Osteocyte (in vitro differentiated cells): ENCODE results near the gene CCNYL1. TPM values are rescaled to one million over a fixed set of nuclear protein-coding genes. Genes with fewer than 3 reads are reported as not detected.
"Not testable (repeated sequence)": the region's sequence is repeated elsewhere in the genome, so short reads cannot be mapped to it uniquely, and the experiment has no call there.

ENCODE experiments used
- DNase-seq: peaks from one replicate; pipeline ENCODE4 v3.0.0; 2021; ENCODE audit warnings: mixed read lengths; ENCODE audit not compliant: unreplicated experiment; ENCODE audit errors: extremely low spot score
- H3K27ac Mint-ChIP-seq: one replicate; pipeline ENCODE4 v1.8.0; 2021; ENCODE audit warnings: mild to moderate bottlenecking, mixed read lengths; ENCODE audit not compliant: unreplicated experiment
- H3K27me3 Mint-ChIP-seq: one replicate; pipeline ENCODE4 v1.8.0; 2021; ENCODE audit warnings: mixed read lengths; ENCODE audit not compliant: unreplicated experiment
- H3K36me3 Mint-ChIP-seq: one replicate; pipeline ENCODE4 v1.8.0; 2021; ENCODE audit warnings: mixed read lengths; ENCODE audit not compliant: unreplicated experiment
- H3K4me1 Mint-ChIP-seq: one replicate; pipeline ENCODE4 v1.8.0; 2021; ENCODE audit warnings: mixed read lengths; ENCODE audit not compliant: unreplicated experiment
- H3K4me3 Mint-ChIP-seq: one replicate; pipeline ENCODE4 v1.8.0; 2021; ENCODE audit warnings: mild to moderate bottlenecking, moderate library complexity, mixed read lengths; ENCODE audit not compliant: unreplicated experiment
- H3K9me3 Mint-ChIP-seq: one replicate; pipeline ENCODE4 v1.8.0; 2021; ENCODE audit warnings: mixed read lengths; ENCODE audit not compliant: unreplicated experiment
- CTCF ChIP-seq: fragments of 200-600 bp; sonication (generic); IDR thresholded peaks from 2 replicates; pipeline ENCODE4 v1.5.0; 2021; ENCODE audit warnings: antibody characterized with exemption, mild to moderate bottlenecking, moderate library complexity
- total RNA-seq: library from RNA; stranded (reverse); gene quantifications from 2 replicates; pipeline ENCODE4 v1.2.1, GENCODE V29; 2021

The CCNYL1 gene
- total RNA-seq, 1 donor from 2014 or later = 16.8 TPM

GRCh38 chr2:207711750-207712530 lies 500 bp downstream of the CCNYL1 start:
- Mint-ChIP-seq H3K9me3 (no peaks in the 10 kb centered on the region), H3K27me3 (no peaks in the 10 kb centered on the region), H3K27ac (peak overlapping the region; percentile 90), H3K36me3 (peaks cover 2% of the 10 kb centered on the region), H3K4me1 (peaks cover 16% of the 10 kb centered on the region), H3K4me3 (peak overlapping the region; percentile 85)
- no peak for TF ChIP-seq CTCF
- peak; percentile 89 for DNase-seq

GRCh38 chr2:207716056-207716455 lies 4.6 kb downstream of the CCNYL1 start:
- Mint-ChIP-seq H3K9me3 (no peaks in the 10 kb centered on the region), H3K4me3 (no peak overlapping the region), H3K27ac (no peak overlapping the region), H3K36me3 (peaks cover 4% of the 10 kb centered on the region), H3K27me3 (no peaks in the 10 kb centered on the region), H3K4me1 (peaks cover 22% of the 10 kb centered on the region)
- DNase-seq = no peak
- no peak for TF ChIP-seq CTCF

GRCh38 chr2:207718521-207718920 lies 7.1 kb downstream of the CCNYL1 start:
- no peak overlapping the region for H3K4me3 Mint-ChIP-seq
- no peaks in the 10 kb centered on the region for H3K27me3 Mint-ChIP-seq
- H3K4me1 Mint-ChIP-seq = peaks cover 14% of the 10 kb centered on the region
- no peaks in the 10 kb centered on the region for H3K9me3 Mint-ChIP-seq
- TF ChIP-seq CTCF = no peak
- peaks cover 4% of the 10 kb centered on the region for H3K36me3 Mint-ChIP-seq
- DNase-seq = no peak
- no peak overlapping the region for H3K27ac Mint-ChIP-seq

GRCh38 chr2:207719008-207719407 lies 7.6 kb downstream of the CCNYL1 start:
- TF ChIP-seq CTCF = no peak
- Mint-ChIP-seq H3K4me1 (peaks cover 13% of the 10 kb centered on the region), H3K4me3 (no peak overlapping the region), H3K9me3 (no peaks in the 10 kb centered on the region), H3K27ac (no peak overlapping the region), H3K36me3 (peaks cover 4% of the 10 kb centered on the region), H3K27me3 (no peaks in the 10 kb centered on the region)
- no peak for DNase-seq

GRCh38 chr2:207719655-207720054 lies 8.2 kb downstream of the CCNYL1 start:
- not testable (repeated sequence) for H3K36me3 Mint-ChIP-seq, H3K27me3 Mint-ChIP-seq, H3K9me3 Mint-ChIP-seq, H3K27ac Mint-ChIP-seq, H3K4me3 Mint-ChIP-seq, DNase-seq
- peaks cover 12% of the 10 kb centered on the region for H3K4me1 Mint-ChIP-seq
